Naive B cell (primary cell): ENCODE results near the gene SLC66A3. TPM values are rescaled to one million over a fixed set of nuclear protein-coding genes. Genes with fewer than 3 reads are reported as not detected.
A peak's percentile ranks its signal among the peaks of the same experiment; 100 is the strongest.

Source experiments
- ATAC-seq, 2 donors: fragments of 150-1000 bp; cut with Tn5 transposase; 2 replicates each; pipeline ENCODE4 v1.10.0; 2021; ENCODE audit warnings: low read depth in 2 of 2, mild to moderate bottlenecking in 2 of 2, moderate library complexity in 2 of 2
- DNase-seq: peaks from one replicate; pipeline ENCODE4 v3.0.0; 2022
- H3K27ac Mint-ChIP-seq, 6 donors: one replicate each; pipeline ENCODE4 v1.8.0; 2020 to 2022; ENCODE audit warnings: mild to moderate bottlenecking in 6 of 6, mixed read lengths in 6 of 6, moderate library complexity in 5 of 6, inconsistent platforms in 2 of 6
- H3K27me3 Mint-ChIP-seq, 3 donors: one replicate each; pipeline ENCODE4 v1.8.0; 2021 to 2022; ENCODE audit warnings: mixed read lengths in 3 of 3, mild to moderate bottlenecking in 1 of 3
- H3K36me3 Mint-ChIP-seq, 2 donors: one replicate each; pipeline ENCODE4 v1.8.0; 2020 to 2022; ENCODE audit warnings: mixed read lengths in 2 of 2, inconsistent platforms in 1 of 2, mild to moderate bottlenecking in 1 of 2
- H3K4me1 Mint-ChIP-seq, 3 donors: one replicate each; pipeline ENCODE4 v1.8.0; 2020 to 2022; ENCODE audit warnings: mixed read lengths in 3 of 3, inconsistent platforms in 1 of 3, mild to moderate bottlenecking in 1 of 3, moderate library complexity in 1 of 3
- H3K4me3 Mint-ChIP-seq, 8 donors: one replicate each; pipeline ENCODE4 v1.8.0; 2020 to 2022; ENCODE audit warnings: mild to moderate bottlenecking in 8 of 8, mixed read lengths in 8 of 8, moderate library complexity in 8 of 8, inconsistent platforms in 2 of 8
- H3K9me3 Mint-ChIP-seq, 7 donors: one replicate each; pipeline ENCODE4 v1.8.0; 2020 to 2022; ENCODE audit warnings: mixed read lengths in 7 of 7, mild to moderate bottlenecking in 5 of 7, inconsistent platforms in 2 of 7, moderate library complexity in 1 of 7
- polyA plus RNA-seq, 6 donors: library from polyadenylated mRNA; unstranded; fragments of 300-500 nt; fragmentation: Illumina TruSeq; gene quantifications; one replicate each; pipeline ENCODE4 v1.2.3, GENCODE V29; 2021; ENCODE audit warnings: low read depth in 6 of 6

Gene SLC66A3
- polyA plus RNA-seq, 6 donors from 2014 or later = 40.3 to 85.1 (median 43.9) TPM

- Mint-ChIP-seq H3K27ac (peak overlapping the region in 1 of 6 donors; percentile 69), H3K36me3 (no peaks in the 10 kb centered on the region), H3K27me3 (peaks cover 4 to 23% (median 20%) of the 10 kb centered on the region in 3 donors), H3K4me3 (no peak overlapping the region), H3K9me3 (peaks cover 0 to 3% (median 0%) of the 10 kb centered on the region in 7 donors), H3K4me1 (peaks cover 5 to 9% (median 9%) of the 10 kb centered on the region in 3 donors)
- DNase-seq (no peak), ATAC-seq (no peak)
Measured at GRCh38 chr2:11144077-11144737, 11.1 kb upstream of the SLC66A3 start.

- DNase-seq = no peak
- H3K27ac Mint-ChIP-seq = no peak overlapping the region
Measured at GRCh38 chr2:11144738-11145079, 10.6 kb upstream of the SLC66A3 start.

GRCh38 chr2:11145350-11145749 is 9.9 kb upstream of the SLC66A3 start:
- Mint-ChIP-seq H3K9me3 (peaks cover 0 to 3% (median 0%) of the 10 kb centered on the region in 7 donors), H3K4me1 (peaks cover 5 to 9% (median 9%) of the 10 kb centered on the region in 3 donors), H3K4me3 (no peak overlapping the region)

More at GRCh38 chr2:11144738-11145079, 10.6 kb upstream of the SLC66A3 start:
- no peak for ATAC-seq
- Mint-ChIP-seq H3K9me3 (peaks cover 0 to 3% (median 0%) of the 10 kb centered on the region in 7 donors), H3K4me1 (peaks cover 5 to 9% (median 9%) of the 10 kb centered on the region in 3 donors), H3K4me3 (no peak overlapping the region), H3K27me3 (peaks cover 4 to 23% (median 20%) of the 10 kb centered on the region in 3 donors), H3K36me3 (no peaks in the 10 kb centered on the region)

GRCh38 chr2:11146076-11146475 is 9.2 kb upstream of the SLC66A3 start:
- Mint-ChIP-seq H3K27ac (no peak overlapping the region), H3K4me3 (no peak overlapping the region), H3K27me3 (peaks cover 4 to 17% (median 15%) of the 10 kb centered on the region in 3 donors), H3K9me3 (peaks cover 0 to 3% (median 0%) of the 10 kb centered on the region in 7 donors), H3K36me3 (no peaks in the 10 kb centered on the region), H3K4me1 (peaks cover 5 to 9% (median 9%) of the 10 kb centered on the region in 3 donors)
- DNase-seq (no peak), ATAC-seq (no peak)

More at GRCh38 chr2:11145350-11145749, 9.9 kb upstream of the SLC66A3 start:
- peak overlapping the region in 2 of 6 donors; percentile 20 to 82 for H3K27ac Mint-ChIP-seq
- no peaks in the 10 kb centered on the region for H3K36me3 Mint-ChIP-seq
- H3K27me3 Mint-ChIP-seq = peaks cover 4 to 23% (median 20%) of the 10 kb centered on the region in 3 donors
- peak; percentile 76 to 90 for ATAC-seq
- peak; percentile 33 for DNase-seq

GRCh38 chr2:11147263-11147662 is 8.0 kb upstream of the SLC66A3 start:
- Mint-ChIP-seq H3K27ac (no peak overlapping the region), H3K4me3 (no peak overlapping the region), H3K27me3 (peaks cover 3 to 7% (median 4%) of the 10 kb centered on the region in 3 donors), H3K9me3 (peaks cover 0 to 2% (median 0%) of the 10 kb centered on the region in 7 donors), H3K4me1 (peaks cover 5 to 9% (median 9%) of the 10 kb centered on the region in 3 donors), H3K36me3 (no peaks in the 10 kb centered on the region)
- no peak for ATAC-seq
- DNase-seq = no peak

GRCh38 chr2:11152591-11152990 is 2.7 kb upstream of the SLC66A3 start:
- Mint-ChIP-seq H3K9me3 (no peaks in the 10 kb centered on the region), H3K36me3 (no peaks in the 10 kb centered on the region), H3K27ac (no peak overlapping the region), H3K4me3 (peak overlapping the region in 1 of 8 donors; percentile 22), H3K27me3 (no peaks in the 10 kb centered on the region), H3K4me1 (peaks cover 11 to 20% (median 12%) of the 10 kb centered on the region in 3 donors)
- ATAC-seq (no peak), DNase-seq (no peak)

- no peak for ATAC-seq
- no peak for DNase-seq
- no peaks in the 10 kb centered on the region for H3K9me3 Mint-ChIP-seq
- no peaks in the 10 kb centered on the region for H3K36me3 Mint-ChIP-seq
- H3K4me1 Mint-ChIP-seq = peaks cover 14 to 23% (median 17%) of the 10 kb centered on the region in 3 donors
- peak overlapping the region; percentile 74 to 93 (median 88) for H3K4me3 Mint-ChIP-seq
- H3K27ac Mint-ChIP-seq = peak overlapping the region in 5 of 6 donors; percentile 65 to 88 (median 78)
- no peaks in the 10 kb centered on the region for H3K27me3 Mint-ChIP-seq
Measured at GRCh38 chr2:11154016-11154922, 998 bp upstream of the SLC66A3 start.

- peak; percentile 87 to 88 for ATAC-seq
Measured at GRCh38 chr2:11154923-11155380, 315 bp upstream of the SLC66A3 start.

GRCh38 chr2:11156396-11157075 is 1.3 kb downstream of the SLC66A3 start:
- Mint-ChIP-seq H3K27me3 (no peaks in the 10 kb centered on the region), H3K4me3 (peak overlapping the region in 6 of 8 donors; percentile 68 to 90 (median 82)), H3K4me1 (peaks cover 26 to 40% (median 29%) of the 10 kb centered on the region in 3 donors), H3K36me3 (no peaks in the 10 kb centered on the region), H3K27ac (peak overlapping the region in 1 of 6 donors; percentile 69), H3K9me3 (no peaks in the 10 kb centered on the region)
- DNase-seq (no peak), ATAC-seq (no peak)

More at GRCh38 chr2:11154923-11155380, 315 bp upstream of the SLC66A3 start:
- Mint-ChIP-seq H3K27me3 (no peaks in the 10 kb centered on the region), H3K4me1 (peaks cover 17 to 24% (median 18%) of the 10 kb centered on the region in 3 donors), H3K4me3 (peak overlapping the region; percentile 74 to 93 (median 88)), H3K9me3 (no peaks in the 10 kb centered on the region), H3K36me3 (no peaks in the 10 kb centered on the region), H3K27ac (peak overlapping the region in 5 of 6 donors; percentile 65 to 88 (median 78))
- DNase-seq = peak; percentile 95

- Mint-ChIP-seq H3K4me1 (peaks cover 26 to 42% (median 29%) of the 10 kb centered on the region in 3 donors), H3K9me3 (no peaks in the 10 kb centered on the region), H3K36me3 (no peaks in the 10 kb centered on the region), H3K4me3 (peak overlapping the region in 3 of 8 donors; percentile 8 to 82 (median 25)), H3K27me3 (no peaks in the 10 kb centered on the region), H3K27ac (no peak overlapping the region)
- ATAC-seq = no peak
- DNase-seq = no peak
Measured at GRCh38 chr2:11157296-11157695, 2.0 kb downstream of the SLC66A3 start.

- peak overlapping the region in 1 of 6 donors; percentile 56 for H3K27ac Mint-ChIP-seq
- H3K36me3 Mint-ChIP-seq = no peaks in the 10 kb centered on the region
- H3K9me3 Mint-ChIP-seq = no peaks in the 10 kb centered on the region
- ATAC-seq = no peak
- H3K4me1 Mint-ChIP-seq = peaks cover 26 to 42% (median 29%) of the 10 kb centered on the region in 3 donors
- peak overlapping the region in 2 of 8 donors; percentile 10 to 76 for H3K4me3 Mint-ChIP-seq
- H3K27me3 Mint-ChIP-seq = no peaks in the 10 kb centered on the region
- no peak for DNase-seq
Measured at GRCh38 chr2:11157731-11158130, 2.5 kb downstream of the SLC66A3 start.

GRCh38 chr2:11158916-11159573 is 3.8 kb downstream of the SLC66A3 start:
- Mint-ChIP-seq H3K27ac (no peak overlapping the region), H3K4me3 (peak overlapping the region in 1 of 8 donors; percentile 15), H3K4me1 (peaks cover 26 to 41% (median 29%) of the 10 kb centered on the region in 3 donors), H3K36me3 (peaks cover 0 to 3% of the 10 kb centered on the region in 2 donors), H3K9me3 (no peaks in the 10 kb centered on the region), H3K27me3 (no peaks in the 10 kb centered on the region)
- DNase-seq (no peak), ATAC-seq (no peak)
